DND-41 (cell line): ENCODE measurements around the gene CYTH3.
"Not testable (repeated sequence)": the region's sequence is repeated elsewhere in the genome, so short reads cannot be mapped to it uniquely, and the experiment has no call there.

Experiments used
- ATAC-seq: fragments of 200-7000 bp; cut with Tn5 transposase; 3 replicates; pipeline ENCODE4 v1.9.1; 2021; ENCODE audit warnings: low read depth; ENCODE audit not compliant: insufficient read depth
- DNase-seq: peaks from one replicate; pipeline ENCODE4 v3.0.0-alpha.2; 2020
- H2AFZ ChIP-seq: 2 replicates; pipeline ENCODE4 v1.6.0; 2012; ENCODE audit warnings: low read depth, low read length
- H3K27ac ChIP-seq: 2 replicates; pipeline ENCODE4 v1.5.1; 2012; ENCODE audit warnings: low read length, inconsistent platforms
- H3K27me3 ChIP-seq: fragments of 200-600 bp; sonication (generic); 2 replicates; pipeline ENCODE4 v1.6.0; 2012; ENCODE audit warnings: low read length, mild to moderate bottlenecking, inconsistent platforms; ENCODE audit not compliant: insufficient read depth, poor library complexity
- H3K36me3 ChIP-seq: 2 replicates; pipeline ENCODE4 v1.5.1; 2012; ENCODE audit warnings: low read length, inconsistent platforms; ENCODE audit not compliant: insufficient read depth
- H3K4me1 ChIP-seq: 2 replicates; pipeline ENCODE4 v1.5.1; 2012; ENCODE audit warnings: mild to moderate bottlenecking, low read length; ENCODE audit not compliant: insufficient read depth
- H3K4me2 ChIP-seq: 2 replicates; pipeline ENCODE4 v1.6.0; 2012; ENCODE audit warnings: mild to moderate bottlenecking, moderate library complexity, low read length, inconsistent platforms; ENCODE audit not compliant: insufficient read depth
- H3K4me3 ChIP-seq, 2 experiments: fragments of 200-600 bp in 1 of 2; shearing (Covaris generic) in 1 of 2; 2 replicates each; pipeline ENCODE4 v1.5.1; 2012 to 2016; ENCODE audit warnings: inconsistent platforms in 2 of 2, low read length in 2 of 2, mild to moderate bottlenecking in 2 of 2, low read depth in 1 of 2, moderate library complexity in 1 of 2
- H3K79me2 ChIP-seq: 2 replicates; pipeline ENCODE4 v1.6.0; 2012; ENCODE audit warnings: low read length, inconsistent platforms; ENCODE audit not compliant: insufficient read depth
- H3K9ac ChIP-seq: 2 replicates; pipeline ENCODE4 v1.6.0; 2012; ENCODE audit warnings: low read depth, mild to moderate bottlenecking, inconsistent platforms, low read length, moderate library complexity
- H3K9me3 ChIP-seq: 2 replicates; pipeline ENCODE4 v1.5.1; 2012; ENCODE audit warnings: low read length, moderate library complexity, mild to moderate bottlenecking, inconsistent platforms; ENCODE audit not compliant: insufficient read depth, severe bottlenecking
- H4K20me1 ChIP-seq: 2 replicates; pipeline ENCODE4 v1.6.0; 2012; ENCODE audit warnings: low read length; ENCODE audit not compliant: insufficient read depth
- EZH2 ChIP-seq: IDR thresholded peaks from 3 replicates; pipeline ENCODE4 v1.6.1; 2012; ENCODE audit warnings: borderline replicate concordance, low read depth, mild to moderate bottlenecking, moderate library complexity, low read length, inconsistent platforms; ENCODE audit not compliant: severe bottlenecking
- TF ChIP-seq, protein P1 (sequence below): IDR thresholded peaks from 2 replicates; pipeline ENCODE4 v1.5.1; 2012; ENCODE audit warnings: borderline replicate concordance, low read length, moderate library complexity, mild to moderate bottlenecking; ENCODE audit not compliant: poor library complexity, severe bottlenecking; ENCODE audit errors: extremely low read depth

The CYTH3 gene

DNA sequence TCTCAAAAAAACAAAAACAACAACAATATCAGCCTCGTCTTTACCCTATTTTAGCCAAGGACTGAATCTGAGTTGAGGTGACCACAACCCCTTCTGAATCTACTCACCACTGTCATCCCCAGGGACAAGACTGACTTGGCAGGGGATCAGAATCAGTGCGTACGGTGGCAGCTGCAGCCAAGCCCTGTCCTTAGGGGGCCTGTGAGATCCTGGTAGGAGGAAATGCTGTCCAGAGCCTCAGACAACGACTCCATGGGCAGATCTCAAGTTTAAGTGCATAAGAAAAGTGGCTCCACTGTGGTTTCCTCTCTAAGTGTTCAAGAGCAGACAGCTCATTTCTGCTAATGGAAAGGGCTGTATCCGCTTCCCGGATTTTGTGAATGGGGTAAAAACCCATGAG is 22.4 kb upstream of the CYTH3 start:
- Histone ChIP-seq H4K20me1 (no peaks in the 10 kb centered on the region), H3K27me3 (no peaks in the 10 kb centered on the region), H3K4me1 (no peaks in the 10 kb centered on the region), H3K9me3 (no peaks in the 10 kb centered on the region), H3K9ac (no peak overlapping the region), H3K4me3 (no peak overlapping the region), H3K4me2 (no peak overlapping the region), H3K79me2 (no peaks in the 10 kb centered on the region), H3K36me3 (no peaks in the 10 kb centered on the region), H2AFZ (no peak overlapping the region), H3K27ac (no peak overlapping the region)
- DNase-seq, result no peak
- TF ChIP-seq EZH2, result no peak
- TF ChIP-seq, protein P1, sequence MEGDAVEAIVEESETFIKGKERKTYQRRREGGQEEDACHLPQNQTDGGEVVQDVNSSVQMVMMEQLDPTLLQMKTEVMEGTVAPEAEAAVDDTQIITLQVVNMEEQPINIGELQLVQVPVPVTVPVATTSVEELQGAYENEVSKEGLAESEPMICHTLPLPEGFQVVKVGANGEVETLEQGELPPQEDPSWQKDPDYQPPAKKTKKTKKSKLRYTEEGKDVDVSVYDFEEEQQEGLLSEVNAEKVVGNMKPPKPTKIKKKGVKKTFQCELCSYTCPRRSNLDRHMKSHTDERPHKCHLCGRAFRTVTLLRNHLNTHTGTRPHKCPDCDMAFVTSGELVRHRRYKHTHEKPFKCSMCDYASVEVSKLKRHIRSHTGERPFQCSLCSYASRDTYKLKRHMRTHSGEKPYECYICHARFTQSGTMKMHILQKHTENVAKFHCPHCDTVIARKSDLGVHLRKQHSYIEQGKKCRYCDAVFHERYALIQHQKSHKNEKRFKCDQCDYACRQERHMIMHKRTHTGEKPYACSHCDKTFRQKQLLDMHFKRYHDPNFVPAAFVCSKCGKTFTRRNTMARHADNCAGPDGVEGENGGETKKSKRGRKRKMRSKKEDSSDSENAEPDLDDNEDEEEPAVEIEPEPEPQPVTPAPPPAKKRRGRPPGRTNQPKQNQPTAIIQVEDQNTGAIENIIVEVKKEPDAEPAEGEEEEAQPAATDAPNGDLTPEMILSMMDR, result no peak
- ATAC-seq, result no peak

DNA sequence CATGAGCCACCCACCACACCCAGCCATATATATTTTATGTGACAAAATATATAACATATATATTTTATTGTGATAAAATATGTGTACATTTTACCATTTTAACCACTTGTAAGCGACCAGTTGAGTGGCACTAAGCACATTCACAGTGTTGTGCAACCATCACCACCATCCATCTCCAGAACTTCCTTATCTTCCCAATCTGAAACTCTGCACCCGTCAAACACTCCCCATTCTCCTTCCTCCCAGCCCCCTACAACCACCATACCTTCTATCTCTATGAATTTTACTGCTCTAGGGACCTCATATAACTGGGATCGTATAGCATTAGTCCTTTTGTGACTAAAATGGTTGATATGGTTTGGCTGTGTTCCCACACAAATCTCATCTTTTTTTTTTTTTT is 20.8 kb upstream of the CYTH3 start:
- Histone ChIP-seq H3K9ac (no peak overlapping the region), H3K4me1 (no peaks in the 10 kb centered on the region), H3K9me3 (no peaks in the 10 kb centered on the region), H2AFZ (no peak overlapping the region), H4K20me1 (no peaks in the 10 kb centered on the region), H3K4me2 (no peak overlapping the region), H3K4me3 (no peak overlapping the region), H3K27ac (no peak overlapping the region), H3K36me3 (no peaks in the 10 kb centered on the region), H3K79me2 (no peaks in the 10 kb centered on the region), H3K27me3 (no peaks in the 10 kb centered on the region)
- DNase-seq (no peak), ATAC-seq (no peak)
- TF ChIP-seq, protein P1, result no peak
- TF ChIP-seq EZH2, result no peak

DNA sequence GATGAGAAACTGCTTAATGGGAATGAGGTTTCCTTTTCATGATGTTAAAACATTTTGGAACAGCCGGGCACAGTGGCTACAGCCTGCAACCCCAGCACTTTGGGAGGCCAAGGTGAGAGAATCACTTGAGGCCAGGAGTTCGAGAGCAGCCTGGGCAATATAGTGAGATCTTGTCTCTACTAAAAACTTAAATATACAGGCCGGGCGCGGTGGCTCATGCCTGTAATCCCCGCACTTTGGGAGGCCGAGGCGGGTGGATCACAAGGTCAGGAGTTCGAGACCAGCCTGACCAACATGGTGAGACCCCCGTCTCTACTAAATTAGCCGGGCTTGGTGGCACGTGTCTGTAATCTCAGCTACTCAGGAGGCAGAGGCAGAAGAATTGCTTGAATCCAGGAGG is 19.5 kb upstream of the CYTH3 start:
- not testable (repeated sequence) for H4K20me1 ChIP-seq

DNA sequence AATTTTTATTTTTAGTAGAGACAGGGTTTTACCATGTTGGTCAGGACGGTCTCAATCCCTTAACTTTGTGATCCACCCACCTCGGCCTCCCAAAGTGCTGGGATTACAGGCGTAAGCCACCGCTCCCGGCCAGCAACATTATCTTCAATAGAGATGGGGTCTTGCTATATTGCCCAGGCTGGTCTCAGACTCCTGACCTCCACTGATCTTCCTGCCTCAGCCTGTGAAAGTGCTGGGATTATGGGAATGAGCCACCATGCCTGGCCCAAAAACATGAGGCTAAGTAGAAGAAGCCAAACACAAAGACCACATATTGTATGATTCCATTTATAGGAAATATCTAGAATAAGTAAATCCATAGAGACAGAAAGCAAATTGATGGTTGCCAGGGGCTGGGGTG is 19.1 kb upstream of the CYTH3 start:
- H4K20me1 ChIP-seq, result no peaks in the 10 kb centered on the region
- no peaks in the 10 kb centered on the region for H3K79me2 ChIP-seq
- H2AFZ ChIP-seq, result no peak overlapping the region
- H3K27me3 ChIP-seq, result no peaks in the 10 kb centered on the region
- H3K4me3 ChIP-seq, result no peak overlapping the region
- no peaks in the 10 kb centered on the region for H3K4me1 ChIP-seq
- no peak overlapping the region for H3K4me2 ChIP-seq
- ATAC-seq (no peak), DNase-seq (no peak)
- H3K27ac ChIP-seq, result no peak overlapping the region
- no peak overlapping the region for H3K9ac ChIP-seq
- TF ChIP-seq, protein P1, result no peak
- no peak for TF ChIP-seq EZH2
- H3K9me3 ChIP-seq, result no peaks in the 10 kb centered on the region
- H3K36me3 ChIP-seq, result no peaks in the 10 kb centered on the region

More for the DNA sequence above, 19.5 kb upstream of the CYTH3 start:
- H3K4me2 ChIP-seq, DNase-seq, H3K4me1 ChIP-seq, H2AFZ ChIP-seq, H3K9ac ChIP-seq, ATAC-seq, H3K9me3 ChIP-seq, H3K27me3 ChIP-seq, H3K36me3 ChIP-seq, H3K79me2 ChIP-seq, H3K4me3 ChIP-seq, H3K27ac ChIP-seq: not testable (repeated sequence)
